HAP-1 (cell line): ENCODE measurements around the gene MUC5AC.

ENCODE experiments used
- DNase-seq, 2 experiments: peaks; one replicate each; pipeline ENCODE4 v3.0.0-alpha.2; 2016 to 2020; ENCODE audit warnings: low spot score in 2 of 2
- H3K27me3 ChIP-seq: fragments of 250-450 bp; sonication (Bioruptor Pico); 2 replicates; pipeline ENCODE4 v1.5.1; 2020; ENCODE audit warnings: low read depth, mild to moderate bottlenecking, moderate library complexity
- H3K36me3 ChIP-seq: fragments of 250-450 bp; sonication (Bioruptor Pico); replicated peaks from 2 replicates; pipeline ENCODE4 v1.5.1; 2020; ENCODE audit warnings: mild to moderate bottlenecking
- H3K4me1 ChIP-seq: fragments of 250-450 bp; sonication (Bioruptor Pico); 2 replicates; pipeline ENCODE4 v1.5.1; 2020; ENCODE audit warnings: mild to moderate bottlenecking
- H3K4me3 ChIP-seq: fragments of 250-450 bp; sonication (Bioruptor Pico); 2 replicates; pipeline ENCODE4 v1.5.1; 2020; ENCODE audit warnings: mild to moderate bottlenecking, moderate library complexity
- H3K9me3 ChIP-seq: fragments of 250-450 bp; sonication (Bioruptor Pico); 2 replicates; pipeline ENCODE4 v1.5.1; 2020; ENCODE audit warnings: mild to moderate bottlenecking, moderate library complexity
- in situ Hi-C: fragments of 300-500 bp; cut with MboI; formaldehyde crosslinking; loops from 3 replicates; pipeline ENCODE4 v1.14.3; 2020; ENCODE audit warnings: low sequenced_read_pairs, inconsistent platforms, mixed read lengths

MUC5AC gene

GRCh38 chr11:1222491-1223345 is 65.0 kb downstream of the MUC5AC start, which contains the start of gene MUC5B:
Gene MUC5B, plus strand, starts transcription at chr11:1223066. Its CDS starts 58 bp downstream, at chr11:1223124.
- Histone ChIP-seq H3K4me3 (no peak within 1 kb of the TSS), H3K27me3 (peaks cover 22% of the 10 kb centered on the region; the same call in 1 of the 2 replicates), H3K4me1 (no peaks in the 10 kb centered on the region), H3K9me3 (no peaks in the 10 kb centered on the region), H3K36me3 (no peaks in the 10 kb centered on the region)
- in situ Hi-C loops: no loop called here
- DNase-seq: peak in 1 of 2 experiments; percentile 7

GRCh38 chr11:1223346-1224110 is 65.8 kb downstream of the MUC5AC start:
- in situ Hi-C loops: no loop called here
- Histone ChIP-seq H3K27me3 (peaks cover 22% of the 10 kb centered on the region; the same call in 1 of the 2 replicates), H3K4me3 (no peak overlapping the region), H3K36me3 (no peaks in the 10 kb centered on the region), H3K9me3 (no peaks in the 10 kb centered on the region), H3K4me1 (no peaks in the 10 kb centered on the region)
- DNase-seq: peak in 1 of 2 experiments; percentile 5

- Histone ChIP-seq H3K4me1 (no peaks in the 10 kb centered on the region), H3K4me3 (no peak overlapping the region), H3K9me3 (no peaks in the 10 kb centered on the region), H3K36me3 (no peaks in the 10 kb centered on the region), H3K27me3 (peaks cover 22% of the 10 kb centered on the region; the same call in 1 of the 2 replicates)
- peak in 1 of 2 experiments; percentile 4 for DNase-seq
- in situ Hi-C loops: no loop called here
These were observed 66.3 kb downstream of the MUC5AC start for GRCh38 chr11:1224111-1224490.

GRCh38 chr11:1224491-1225385 is 67.0 kb downstream of the MUC5AC start:
- Histone ChIP-seq H3K27me3 (peaks cover 22% of the 10 kb centered on the region; the same call in 1 of the 2 replicates), H3K36me3 (no peaks in the 10 kb centered on the region), H3K9me3 (no peaks in the 10 kb centered on the region), H3K4me3 (no peak overlapping the region), H3K4me1 (no peaks in the 10 kb centered on the region)
- peak in 1 of 2 experiments; percentile 17 for DNase-seq
- in situ Hi-C loops: no loop called here

GRCh38 chr11:1225386-1226225 is 67.9 kb downstream of the MUC5AC start:
- in situ Hi-C loops: no loop called here
- peaks cover 22% of the 10 kb centered on the region; the same call in 1 of the 2 replicates for H3K27me3 ChIP-seq
- no peaks in the 10 kb centered on the region for H3K4me1 ChIP-seq
- peak in 1 of 2 experiments; percentile 5 for DNase-seq
- no peaks in the 10 kb centered on the region for H3K36me3 ChIP-seq
- H3K4me3 ChIP-seq: no peak overlapping the region
- no peaks in the 10 kb centered on the region for H3K9me3 ChIP-seq

GRCh38 chr11:1226226-1226985 is 68.7 kb downstream of the MUC5AC start:
- no peaks in the 10 kb centered on the region for H3K9me3 ChIP-seq
- H3K27me3 ChIP-seq: peaks cover 19% of the 10 kb centered on the region; the same call in 1 of the 2 replicates
- no peak overlapping the region for H3K4me3 ChIP-seq
- no peaks in the 10 kb centered on the region for H3K36me3 ChIP-seq
- H3K4me1 ChIP-seq: no peaks in the 10 kb centered on the region
- peak in 1 of 2 experiments; percentile 8 for DNase-seq
- in situ Hi-C loops: no loop called here

GRCh38 chr11:1226986-1227550 is 69.3 kb downstream of the MUC5AC start:
- H3K4me1 ChIP-seq: no peaks in the 10 kb centered on the region
- DNase-seq: peak in 1 of 2 experiments; percentile 13
- H3K36me3 ChIP-seq: no peaks in the 10 kb centered on the region
- in situ Hi-C loops: no loop called here
- H3K9me3 ChIP-seq: no peaks in the 10 kb centered on the region
- H3K4me3 ChIP-seq: no peak overlapping the region
- peaks cover 16% of the 10 kb centered on the region; the same call in 1 of the 2 replicates for H3K27me3 ChIP-seq

- H3K4me1 ChIP-seq: no peaks in the 10 kb centered on the region
- H3K27me3 ChIP-seq: peaks cover 10% of the 10 kb centered on the region; the same call in 1 of the 2 replicates
- no peaks in the 10 kb centered on the region for H3K36me3 ChIP-seq
- no peak for DNase-seq
- in situ Hi-C loops: no loop called here
- H3K4me3 ChIP-seq: no peak overlapping the region
- H3K9me3 ChIP-seq: no peaks in the 10 kb centered on the region
These were observed 69.9 kb downstream of the MUC5AC start for GRCh38 chr11:1227551-1228100.

GRCh38 chr11:1228101-1228821 is 70.5 kb downstream of the MUC5AC start:
- no peaks in the 10 kb centered on the region for H3K36me3 ChIP-seq
- H3K9me3 ChIP-seq: no peaks in the 10 kb centered on the region
- H3K4me1 ChIP-seq: no peaks in the 10 kb centered on the region
- in situ Hi-C loops: no loop called here
- H3K4me3 ChIP-seq: no peak overlapping the region
- H3K27me3 ChIP-seq: peaks cover 10% of the 10 kb centered on the region; the same call in 1 of the 2 replicates
- no peak for DNase-seq

- H3K9me3 ChIP-seq: no peaks in the 10 kb centered on the region
- in situ Hi-C loops: no loop called here
- DNase-seq: no peak
- H3K36me3 ChIP-seq: no peaks in the 10 kb centered on the region
- H3K4me1 ChIP-seq: no peaks in the 10 kb centered on the region
- H3K4me3 ChIP-seq: no peak overlapping the region
- peaks cover 10% of the 10 kb centered on the region; the same call in 1 of the 2 replicates for H3K27me3 ChIP-seq
These were observed 71.2 kb downstream of the MUC5AC start for GRCh38 chr11:1228921-1229451.
